Endothelial cell of umbilical vein (primary cell): Measurements from ENCODE around the gene HS6ST2. TPM values are rescaled to one million over a fixed set of nuclear protein-coding genes. Genes with fewer than 3 reads are reported as not detected.

ENCODE experiments used
- BruUV-seq: library from RNA; stranded (reverse); fragments of 400-500 nt; replicated peaks from 2 replicates; lab custom pipeline; 2021; lab: Mats Ljungman, UMichigan
- CTCF ChIA-PET: fragments of 300-600, 350-600 bp; sonication (Branson Sonifier 250); formaldehyde crosslinking; loops from one replicate; lab custom pipeline; 2021; ENCODE audit warnings: antibody characterized with exemption, inconsistent platforms; lab: Charles Lee
- POLR2A ChIA-PET: fragments of 300-600, 350-600 bp; sonication (Branson Sonifier 250); formaldehyde crosslinking; loops from one replicate; lab custom pipeline; 2021; ENCODE audit warnings: antibody characterized with exemption, inconsistent platforms; lab: Charles Lee
- DNase-seq: peaks from one replicate; pipeline ENCODE4 v3.0.0-alpha.2; 2011; ENCODE audit warnings: low read depth, low spot score
- FAIRE-seq: peaks from 2 replicates; lab custom pipeline; 2011; peaks lifted over from hg19 to GRCh38; lab: Jason Lieb, UNC
- H2AFZ ChIP-seq: 2 replicates; pipeline ENCODE4 v1.6.0; 2012; ENCODE audit warnings: low read depth, low read length, control low read depth, inconsistent platforms
- H3K27ac ChIP-seq: 2 replicates; pipeline ENCODE4 v1.5.1; 2011; ENCODE audit warnings: low read depth, mild to moderate bottlenecking, control low read depth, low read length, moderate library complexity; ENCODE audit not compliant: insufficient read depth
- H3K27me3 ChIP-seq, 2 experiments: 2 replicates each; pipeline versions ENCODE4 v1.6.0 to v1.6.1; 2011; ENCODE audit warnings: low read length in 2 of 2, mixed read lengths in 1 of 2; ENCODE audit not compliant: control insufficient read depth in 2 of 2, insufficient read depth in 2 of 2
- H3K36me3 ChIP-seq, 2 experiments: 2 replicates in 1 of 2; 3 replicates in 1 of 2; pipeline ENCODE4 v1.5.1; 2011; ENCODE audit warnings: low read length in 2 of 2, mild to moderate bottlenecking in 1 of 2, moderate library complexity in 1 of 2; ENCODE audit not compliant: control insufficient read depth in 2 of 2, insufficient read depth in 2 of 2; ENCODE audit errors: extremely low read depth in 1 of 2
- H3K4me1 ChIP-seq: 3 replicates; pipeline ENCODE4 v1.5.1; 2011; ENCODE audit warnings: mild to moderate bottlenecking, low read length; ENCODE audit not compliant: control insufficient read depth, insufficient read depth; ENCODE audit errors: extremely low read depth
- H3K4me2 ChIP-seq: 2 replicates; pipeline ENCODE4 v1.6.1; 2011; ENCODE audit warnings: low read length, control low read depth, mixed read lengths; ENCODE audit not compliant: insufficient read depth
- H3K4me3 ChIP-seq, 3 experiments: fragments of 200-600 bp in 1 of 3; sonication (generic), shearing (Covaris generic) in 1 of 3; replicated peaks in 1 of 3; 2 replicates each; pipeline ENCODE4 v1.5.1; 2011 to 2016; ENCODE audit warnings: control low read depth in 3 of 3, low read length in 3 of 3, mild to moderate bottlenecking in 2 of 3, inconsistent platforms in 1 of 3, low read depth in 1 of 3, moderate library complexity in 1 of 3; ENCODE audit not compliant: insufficient read depth in 1 of 3
- H3K79me2 ChIP-seq: 2 replicates; pipeline ENCODE4 v1.6.0; 2012; ENCODE audit warnings: low read length, inconsistent platforms; ENCODE audit not compliant: control insufficient read depth, insufficient read depth
- H3K9ac ChIP-seq: replicated peaks from 2 replicates; pipeline ENCODE3; 2011; ENCODE audit warnings: low read length, control low read depth; ENCODE audit not compliant: insufficient read depth; ENCODE audit errors: extremely low read depth
- H3K9me1 ChIP-seq: replicated peaks from 3 replicates; pipeline ENCODE4 v1.6.0; 2011; ENCODE audit warnings: mild to moderate bottlenecking, low read length; ENCODE audit not compliant: control insufficient read depth, insufficient read depth; ENCODE audit errors: extremely low read depth
- H3K9me3 ChIP-seq: replicated peaks from 2 replicates; pipeline ENCODE4 v1.5.1; 2012; ENCODE audit warnings: low read length, inconsistent platforms; ENCODE audit not compliant: control insufficient read depth, insufficient read depth
- H4K20me1 ChIP-seq: replicated peaks from 2 replicates; pipeline ENCODE3; 2011; ENCODE audit warnings: mild to moderate bottlenecking, low read length; ENCODE audit not compliant: control insufficient read depth, insufficient read depth; ENCODE audit errors: extremely low read depth
- EZH2 ChIP-seq: IDR thresholded peaks from 2 replicates; pipeline ENCODE4 v1.6.1; 2012; ENCODE audit warnings: borderline replicate concordance, low read depth, mild to moderate bottlenecking, moderate library complexity, low read length, inconsistent platforms; ENCODE audit not compliant: severe bottlenecking
- GATA2 ChIP-seq: IDR thresholded peaks from 2 replicates; pipeline ENCODE4 v1.7.0; 2011; ENCODE audit warnings: low read depth, mild to moderate bottlenecking, moderate library complexity, mixed read lengths, low read length; ENCODE audit not compliant: insufficient read length, insufficient read depth
- JUN ChIP-seq: IDR thresholded peaks from 2 replicates; pipeline ENCODE4 v1.6.1; 2011; ENCODE audit warnings: borderline replicate concordance, low read depth; ENCODE audit not compliant: insufficient read length, insufficient read depth
- MYC ChIP-seq: IDR thresholded peaks from one replicate; pipeline ENCODE4 v1.6.1; 2011; ENCODE audit warnings: mild to moderate bottlenecking, low read depth, low read length
- POLR2A ChIP-seq: IDR thresholded peaks from 2 replicates; pipeline ENCODE4 v1.6.1; 2012; ENCODE audit warnings: low read depth, mild to moderate bottlenecking, control low read depth, low read length
- POLR2AphosphoS5 ChIP-seq: IDR thresholded peaks from 2 replicates; pipeline ENCODE4 v1.6.1; 2012; ENCODE audit warnings: low read depth, mild to moderate bottlenecking, control low read depth, low read length, moderate library complexity; ENCODE audit not compliant: insufficient read depth
- dilution Hi-C: fragments of 300-500 bp; cut with MboI; formaldehyde crosslinking; loops from one replicate; pipeline ENCODE4 v1.15.0; 2019; ENCODE audit warnings: low sequenced_read_pairs; ENCODE audit not compliant: extremely low pct_ligation_motif_present
- intact Hi-C: fragments of 100-400 bp; cut with micrococcal nuclease; formaldehyde crosslinking; loops from one replicate; pipeline ENCODE4 v1.10.0; 2022
- polyA plus RNA-seq, 4 experiments: library from polyadenylated mRNA; depleted of rRNA in 3 of 4; stranded (reverse) in 3 of 4; unstranded in 1 of 4; fragments of >200 nt; gene quantifications; 2 replicates each; pipeline versions ENCODE4 v1.2.1 to v1.2.3, GENCODE V29; 2011 to 2012; ENCODE audit warnings: missing spikeins in 1 of 4
- total RNA-seq: library from RNA; stranded (reverse); gene quantifications from 2 replicates; pipeline ENCODE4 v1.2.3, GENCODE V29; 2021
- TF ChIP-seq, protein P1 (sequence below): IDR thresholded peaks from 2 replicates; pipeline ENCODE4 v1.6.1; 2011; ENCODE audit not compliant: insufficient read depth, insufficient read length
- TF ChIP-seq, protein P2 (sequence below), 2 donors: IDR thresholded peaks; 1 replicate in 1 of 2; 2 replicates in 1 of 2; pipeline ENCODE4 v1.5.1; 2011; ENCODE audit warnings: low read length in 2 of 2, mild to moderate bottlenecking in 2 of 2, moderate library complexity in 2 of 2, control low read depth in 1 of 2, inconsistent platforms in 1 of 2, low read depth in 1 of 2; ENCODE audit not compliant: insufficient read depth in 1 of 2; ENCODE audit errors: extremely low read depth in 1 of 2

The HS6ST2 gene
- total and polyA plus RNA-seq, 2 donors (not counting 3 experiments of a cell fraction or from before 2014, with no cell fraction given): 0.49 to 0.84 TPM

DNA sequence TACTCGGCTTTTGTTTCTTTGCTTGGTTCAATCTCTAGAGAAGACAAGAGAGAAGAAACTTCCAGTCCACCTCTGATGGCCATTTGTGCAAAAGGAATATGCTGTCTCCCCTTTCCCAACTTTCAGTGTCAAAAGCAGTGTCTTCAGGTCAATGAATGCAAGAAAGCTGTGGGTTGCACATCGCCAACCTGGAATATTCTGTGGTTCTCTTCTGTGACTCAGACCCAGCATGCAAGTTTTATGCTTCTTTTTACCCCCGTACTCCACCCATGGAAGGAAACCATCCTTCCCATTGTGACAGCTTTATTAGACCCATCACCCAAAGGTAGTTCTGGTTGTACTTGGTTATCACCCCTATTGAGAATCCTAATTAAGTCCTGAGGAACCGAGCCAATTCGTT is 334.0 kb downstream of the HS6ST2 start:
- Histone ChIP-seq H3K79me2 (no peaks in the 10 kb centered on the region), H2AFZ (no peak overlapping the region), H3K9ac (no peak overlapping the region), H4K20me1 (no peaks in the 10 kb centered on the region), H3K27me3 (no peaks in the 10 kb centered on the region), H3K4me3 (no peak overlapping the region), H3K4me2 (no peak overlapping the region), H3K9me3 (no peaks in the 10 kb centered on the region), H3K36me3 (no peaks in the 10 kb centered on the region), H3K9me1 (no peaks in the 10 kb centered on the region), H3K4me1 (peaks cover 7% of the 10 kb centered on the region), H3K27ac (no peak overlapping the region)
- ChIA-PET POLR2A (no interaction called here), CTCF (no interaction called here)
- intact Hi-C loops (no loop called here), dilution Hi-C loops (no loop called here)
- no peak for DNase-seq
- no TSS peak for BruUV-seq
- no peak for FAIRE-seq
- no peak for TF ChIP-seq EZH2
- TF ChIP-seq JUN: no peak
- no peak for TF ChIP-seq MYC
- no peak for TF ChIP-seq POLR2AphosphoS5
- TF ChIP-seq GATA2: no peak
- TF ChIP-seq, protein P1, sequence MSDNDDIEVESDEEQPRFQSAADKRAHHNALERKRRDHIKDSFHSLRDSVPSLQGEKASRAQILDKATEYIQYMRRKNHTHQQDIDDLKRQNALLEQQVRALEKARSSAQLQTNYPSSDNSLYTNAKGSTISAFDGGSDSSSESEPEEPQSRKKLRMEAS: no peak
- TF ChIP-seq POLR2A: no peak
- TF ChIP-seq, protein P2, sequence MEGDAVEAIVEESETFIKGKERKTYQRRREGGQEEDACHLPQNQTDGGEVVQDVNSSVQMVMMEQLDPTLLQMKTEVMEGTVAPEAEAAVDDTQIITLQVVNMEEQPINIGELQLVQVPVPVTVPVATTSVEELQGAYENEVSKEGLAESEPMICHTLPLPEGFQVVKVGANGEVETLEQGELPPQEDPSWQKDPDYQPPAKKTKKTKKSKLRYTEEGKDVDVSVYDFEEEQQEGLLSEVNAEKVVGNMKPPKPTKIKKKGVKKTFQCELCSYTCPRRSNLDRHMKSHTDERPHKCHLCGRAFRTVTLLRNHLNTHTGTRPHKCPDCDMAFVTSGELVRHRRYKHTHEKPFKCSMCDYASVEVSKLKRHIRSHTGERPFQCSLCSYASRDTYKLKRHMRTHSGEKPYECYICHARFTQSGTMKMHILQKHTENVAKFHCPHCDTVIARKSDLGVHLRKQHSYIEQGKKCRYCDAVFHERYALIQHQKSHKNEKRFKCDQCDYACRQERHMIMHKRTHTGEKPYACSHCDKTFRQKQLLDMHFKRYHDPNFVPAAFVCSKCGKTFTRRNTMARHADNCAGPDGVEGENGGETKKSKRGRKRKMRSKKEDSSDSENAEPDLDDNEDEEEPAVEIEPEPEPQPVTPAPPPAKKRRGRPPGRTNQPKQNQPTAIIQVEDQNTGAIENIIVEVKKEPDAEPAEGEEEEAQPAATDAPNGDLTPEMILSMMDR (IDR thresholded peaks at IDR 0.05; ENCODE audit: extremely low read depth in 1 of 2, insufficient read depth in 1 of 2, low read depth in 1 of 2, low read length in 2 of 2): no peak
